Keratinocyte (primary cell): Measurements from ENCODE around the gene CACNA1C. TPM values are rescaled to one million over a fixed set of nuclear protein-coding genes. Genes with fewer than 3 reads are reported as not detected.

Experiments used
- DNase-seq: peaks from one replicate; pipeline ENCODE4 v3.0.0-alpha.2; 2011; ENCODE audit warnings: low read depth, missing footprints, low spot score
- FAIRE-seq: peaks from 2 replicates; lab custom pipeline; 2011; peaks lifted over from hg19 to GRCh38; lab: Jason Lieb, UNC
- H2AFZ ChIP-seq: 2 replicates; pipeline ENCODE4 v1.6.0; 2012; ENCODE audit warnings: low read length, control low read depth, inconsistent platforms; ENCODE audit not compliant: control insufficient read depth
- H3K27ac ChIP-seq: 2 replicates; pipeline ENCODE4 v1.5.1; 2011; ENCODE audit warnings: low read length; ENCODE audit not compliant: control insufficient read depth, insufficient read depth
- H3K27me3 ChIP-seq: 3 replicates; pipeline ENCODE4 v1.6.0; 2011; ENCODE audit warnings: low read length; ENCODE audit not compliant: control insufficient read depth, insufficient read depth; ENCODE audit errors: extremely low read depth
- H3K36me3 ChIP-seq, 2 experiments: 2 replicates in 1 of 2; 3 replicates in 1 of 2; pipeline ENCODE4 v1.5.1; 2011; ENCODE audit warnings: low read length in 2 of 2, mild to moderate bottlenecking in 1 of 2; ENCODE audit not compliant: control insufficient read depth in 2 of 2, insufficient read depth in 2 of 2; ENCODE audit errors: extremely low read depth in 1 of 2
- H3K4me1 ChIP-seq: 3 replicates; pipeline ENCODE4 v1.5.1; 2011; ENCODE audit warnings: low read length; ENCODE audit not compliant: control insufficient read depth, insufficient read depth; ENCODE audit errors: extremely low read depth
- H3K4me2 ChIP-seq: 3 replicates; pipeline ENCODE4 v1.6.0; 2011; ENCODE audit warnings: low read depth, low read length; ENCODE audit not compliant: control insufficient read depth, insufficient read depth; ENCODE audit errors: extremely low read depth
- H3K4me3 ChIP-seq, 3 experiments: fragments of 200-600 bp in 1 of 3; sonication (generic) in 1 of 3; 2 replicates in 2 of 3; 3 replicates in 1 of 3; pipeline ENCODE4 v1.5.1; 2011 to 2016; ENCODE audit warnings: low read length in 3 of 3, mild to moderate bottlenecking in 3 of 3, control low read depth in 2 of 3, inconsistent platforms in 1 of 3, low read depth in 1 of 3, mixed read lengths in 1 of 3, mixed run types in 1 of 3, moderate library complexity in 1 of 3; ENCODE audit not compliant: control insufficient read depth in 2 of 3, insufficient read depth in 2 of 3; ENCODE audit errors: extremely low read depth in 1 of 3
- H3K79me2 ChIP-seq: 2 replicates; pipeline ENCODE4 v1.6.0; 2012; ENCODE audit warnings: low read length; ENCODE audit not compliant: control insufficient read depth, insufficient read depth
- H3K9ac ChIP-seq: 3 replicates; pipeline ENCODE4 v1.6.0; 2011; ENCODE audit warnings: low read length; ENCODE audit not compliant: control insufficient read depth, insufficient read depth; ENCODE audit errors: extremely low read depth
- H3K9me1 ChIP-seq: 3 replicates; pipeline ENCODE4 v1.6.0; 2011; ENCODE audit warnings: low read length; ENCODE audit not compliant: control insufficient read depth, insufficient read depth; ENCODE audit errors: extremely low read depth
- H3K9me3 ChIP-seq: 2 replicates; pipeline ENCODE4 v1.5.1; 2012; ENCODE audit warnings: low read depth, low read length; ENCODE audit not compliant: control insufficient read depth
- H4K20me1 ChIP-seq: 3 replicates; pipeline ENCODE4 v1.6.0; 2011; ENCODE audit warnings: low read length; ENCODE audit not compliant: control insufficient read depth, insufficient read depth; ENCODE audit errors: extremely low read depth
- CTCF ChIP-seq, 3 experiments: IDR thresholded peaks in 1 of 3; conservative IDR thresholded peaks in 1 of 3; optimal IDR thresholded peaks in 1 of 3; 2 replicates in 2 of 3; 3 replicates in 1 of 3; pipeline versions ENCODE3 to v1.5.1; 2011; ENCODE audit warnings: low read length in 3 of 3, mild to moderate bottlenecking in 3 of 3, moderate library complexity in 2 of 3, control low read depth in 1 of 3, inconsistent platforms in 1 of 3; ENCODE audit not compliant: insufficient read depth in 2 of 3; ENCODE audit errors: extremely low read depth in 1 of 3
- EZH2 ChIP-seq: IDR thresholded peaks from one replicate; pipeline ENCODE4 v1.6.1; 2012; ENCODE audit warnings: inconsistent platforms, mild to moderate bottlenecking, low read length, moderate library complexity
- dilution Hi-C: fragments of 300-500 bp; cut with MboI; formaldehyde crosslinking; loops from one replicate; pipeline ENCODE4 v1.7.0; 2020; ENCODE audit warnings: low sequenced_read_pairs; ENCODE audit not compliant: extremely low pct_ligation_motif_present
- polyA plus RNA-seq, 5 experiments: library from polyadenylated mRNA; depleted of rRNA in 3 of 5; stranded (reverse) in 3 of 5; stranded (forward) in 1 of 5; unstranded in 1 of 5; fragments of >200 nt; gene quantifications; 1 replicate in 1 of 5; 2 replicates in 3 of 5; 3 replicates in 1 of 5; pipeline versions ENCODE4 v1.2.1 to v1.2.3, GENCODE V29; 2011 to 2012; ENCODE audit warnings: missing spikeins in 2 of 5, low read depth in 1 of 5, low replicate concordance in 1 of 5

CACNA1C gene
- polyA plus RNA-seq, 1 donor (not counting 4 experiments of a cell fraction or from before 2014, with no cell fraction given) = not detected

- H3K4me1 ChIP-seq = no peaks in the 10 kb centered on the region
- no peaks in the 10 kb centered on the region for H3K9me3 ChIP-seq
- dilution Hi-C loops = no loop called here
- no peak overlapping the region for H2AFZ ChIP-seq
- H4K20me1 ChIP-seq = no peaks in the 10 kb centered on the region
- H3K9ac ChIP-seq = no peak overlapping the region
- peaks cover 13% of the 10 kb centered on the region for H3K27me3 ChIP-seq
- H3K4me2 ChIP-seq = no peak overlapping the region
- no peaks in the 10 kb centered on the region for H3K9me1 ChIP-seq
- H3K79me2 ChIP-seq = no peaks in the 10 kb centered on the region
- H3K36me3 ChIP-seq = no peaks in the 10 kb centered on the region
- H3K27ac ChIP-seq = no peak overlapping the region
- no peak for FAIRE-seq
- TF ChIP-seq CTCF (optimal IDR thresholded peaks at IDR 0.05 in 1 of 3, IDR thresholded peaks at IDR 0.05 in 1 of 3, conservative IDR thresholded peaks at IDR 0.05 in 1 of 3; ENCODE audit: extremely low read depth in 1 of 3, insufficient read depth in 2 of 3, low read length in 3 of 3) (no peak), EZH2 (no peak)
- no peak for DNase-seq
- no peak overlapping the region for H3K4me3 ChIP-seq
These were observed 633.5 kb downstream of the CACNA1C start for GRCh38 chr12:2686280-2686646.

GRCh38 chr12:2687058-2687457 lies 634.3 kb downstream of the CACNA1C start:
- Histone ChIP-seq H3K27ac (no peak overlapping the region), H3K27me3 (peaks cover 21% of the 10 kb centered on the region), H3K9me1 (no peaks in the 10 kb centered on the region), H3K9ac (no peak overlapping the region), H3K36me3 (no peaks in the 10 kb centered on the region), H3K4me3 (no peak overlapping the region), H4K20me1 (no peaks in the 10 kb centered on the region), H3K79me2 (no peaks in the 10 kb centered on the region), H3K9me3 (no peaks in the 10 kb centered on the region), H2AFZ (no peak overlapping the region), H3K4me1 (no peaks in the 10 kb centered on the region), H3K4me2 (no peak overlapping the region)
- no peak for DNase-seq
- no peak for FAIRE-seq
- no peak for TF ChIP-seq CTCF (optimal IDR thresholded peaks at IDR 0.05 in 1 of 3, IDR thresholded peaks at IDR 0.05 in 1 of 3, conservative IDR thresholded peaks at IDR 0.05 in 1 of 3; ENCODE audit: extremely low read depth in 1 of 3, insufficient read depth in 2 of 3, low read length in 3 of 3)
- TF ChIP-seq EZH2 = no peak
- dilution Hi-C loops = no loop called here
